Mesendoderm (in vitro differentiated cells): Measurements from ENCODE around the gene MPV17.
A peak's percentile ranks its signal among the peaks of the same experiment; 100 is the strongest.

Experiments used
- DNase-seq: peaks from one replicate; pipeline ENCODE4 v3.0.0; 2013
- H2AK5ac ChIP-seq: 2 replicates; pipeline ENCODE4 v1.6.1; 2013; ENCODE audit warnings: low read length, inconsistent platforms
- H2BK120ac ChIP-seq: 2 replicates; pipeline ENCODE4 v1.6.1; 2013; ENCODE audit warnings: low read depth, mild to moderate bottlenecking, low read length, moderate library complexity, mixed read lengths
- H2BK15ac ChIP-seq: replicated peaks from 2 replicates; pipeline ENCODE4 v1.6.1; 2013; ENCODE audit warnings: low read depth, mild to moderate bottlenecking, moderate library complexity
- H2BK5ac ChIP-seq: 2 replicates; pipeline ENCODE4 v1.6.1; 2013; ENCODE audit warnings: low read length, inconsistent platforms
- H3K18ac ChIP-seq: 2 replicates; pipeline ENCODE4 v1.6.1; 2013; ENCODE audit warnings: mild to moderate bottlenecking, low read length, mixed read lengths
- H3K23ac ChIP-seq: one replicate; pipeline ENCODE4 v1.6.1; 2013; ENCODE audit warnings: low read length
- H3K27ac ChIP-seq: 2 replicates; pipeline ENCODE4 v1.5.1; 2013; ENCODE audit warnings: low read depth, mild to moderate bottlenecking, inconsistent platforms, low read length, moderate library complexity
- H3K27me3 ChIP-seq: 2 replicates; pipeline ENCODE4 v1.6.1; 2013; ENCODE audit warnings: low read length, control low read depth, mild to moderate bottlenecking, inconsistent platforms; ENCODE audit not compliant: insufficient read depth, poor library complexity
- H3K36me3 ChIP-seq: 2 replicates; pipeline ENCODE4 v1.6.1; 2013; ENCODE audit warnings: low read length, inconsistent platforms; ENCODE audit not compliant: control insufficient read depth, insufficient read depth
- H3K4ac ChIP-seq: one replicate; pipeline ENCODE4 v1.6.1; 2013; ENCODE audit warnings: low read depth, mild to moderate bottlenecking, low read length, moderate library complexity
- H3K4me1 ChIP-seq: 2 replicates; pipeline ENCODE4 v1.6.1; 2013; ENCODE audit warnings: low read depth, low read length, inconsistent platforms; ENCODE audit not compliant: control insufficient read depth
- H3K4me2 ChIP-seq: 2 replicates; pipeline ENCODE4 v1.6.1; 2013; ENCODE audit warnings: low read length
- H3K4me3 ChIP-seq: 2 replicates; pipeline ENCODE4 v1.5.1; 2013; ENCODE audit warnings: mild to moderate bottlenecking, low read length
- H3K56ac ChIP-seq: one replicate; pipeline ENCODE4 v1.6.1; 2013; ENCODE audit warnings: low read length
- H3K79me1 ChIP-seq: 2 replicates; pipeline ENCODE4 v1.6.1; 2013; ENCODE audit warnings: low read length, inconsistent platforms
- H3K79me2 ChIP-seq: 2 replicates; pipeline ENCODE4 v1.6.1; 2013; ENCODE audit warnings: mild to moderate bottlenecking, low read length; ENCODE audit not compliant: control insufficient read depth, insufficient read depth
- H3K9ac ChIP-seq: 2 replicates; pipeline ENCODE4 v1.6.1; 2013; ENCODE audit warnings: low read length, inconsistent platforms
- H4K5ac ChIP-seq: one replicate; pipeline ENCODE4 v1.6.1; 2013; ENCODE audit warnings: low read length
- H4K8ac ChIP-seq: one replicate; pipeline ENCODE4 v1.6.1; 2013; ENCODE audit warnings: low read depth, mild to moderate bottlenecking, control low read depth, low read length, moderate library complexity
- WGBS: extraction: QIAGEN DNeasy Blood & Tissue Kit; methylation state at CpG from one replicate; pipeline ENCODE4 v1.1.7; 2013; ENCODE audit warnings: low lambda C conversion rate, missing lambda C conversion rate; ENCODE audit not compliant: insufficient coverage; ENCODE audit errors: extremely low coverage; 5-methylcytosine and 5-hydroxymethylcytosine counted together

MPV17 gene

GRCh38 chr2:27294928-27295327 lies 28.0 kb downstream of the MPV17 start:
- H4K8ac ChIP-seq, result no peak overlapping the region
- H3K4me2 ChIP-seq, result no peak overlapping the region
- no peak overlapping the region for H2BK120ac ChIP-seq
- H3K23ac ChIP-seq, result no peak overlapping the region
- H3K9ac ChIP-seq, result no peak overlapping the region
- DNase-seq, result no peak
- H3K4ac ChIP-seq, result no peak overlapping the region
- no peak overlapping the region for H3K56ac ChIP-seq
- no peak overlapping the region for H2AK5ac ChIP-seq
- H3K27ac ChIP-seq, result no peak overlapping the region
- H3K27me3 ChIP-seq, result no peaks in the 10 kb centered on the region
- H2BK15ac ChIP-seq, result no peak overlapping the region
- no peaks in the 10 kb centered on the region for H3K79me1 ChIP-seq
- H2BK5ac ChIP-seq, result no peak overlapping the region
- no peaks in the 10 kb centered on the region for H3K79me2 ChIP-seq
- no peak overlapping the region for H3K18ac ChIP-seq
- H3K36me3 ChIP-seq, result no peaks in the 10 kb centered on the region
- no peak overlapping the region for H4K5ac ChIP-seq
- WGBS, result no CpG with 5 or more reads among the region's 8 CpGs
- no peak overlapping the region for H3K4me3 ChIP-seq
- peaks cover 2% of the 10 kb centered on the region for H3K4me1 ChIP-seq

- Histone ChIP-seq H2BK120ac (no peak overlapping the region), H3K36me3 (no peaks in the 10 kb centered on the region), H2AK5ac (no peak overlapping the region), H4K8ac (no peak overlapping the region), H3K4me2 (no peak overlapping the region), H3K4me3 (no peak overlapping the region), H3K4ac (no peak overlapping the region), H2BK15ac (no peak overlapping the region), H3K9ac (no peak overlapping the region), H3K4me1 (peaks cover 2% of the 10 kb centered on the region), H4K5ac (no peak overlapping the region), H3K79me2 (no peaks in the 10 kb centered on the region), H3K56ac (no peak overlapping the region), H3K18ac (no peak overlapping the region), H3K27ac (no peak overlapping the region), H3K79me1 (no peaks in the 10 kb centered on the region), H3K27me3 (no peaks in the 10 kb centered on the region), H3K23ac (no peak overlapping the region), H2BK5ac (no peak overlapping the region)
- no CpG with 5 or more reads among the region's 6 CpGs for WGBS
- peak; percentile 78 for DNase-seq
These were observed 31.0 kb downstream of the MPV17 start for GRCh38 chr2:27291865-27292264.

GRCh38 chr2:27290549-27290948 lies 32.3 kb downstream of the MPV17 start:
- no peak overlapping the region for H2BK5ac ChIP-seq
- no peak overlapping the region for H3K56ac ChIP-seq
- H2BK15ac ChIP-seq, result no peak overlapping the region
- H2BK120ac ChIP-seq, result no peak overlapping the region
- H3K36me3 ChIP-seq, result no peaks in the 10 kb centered on the region
- H3K9ac ChIP-seq, result no peak overlapping the region
- H3K27me3 ChIP-seq, result no peaks in the 10 kb centered on the region
- no peak overlapping the region for H3K27ac ChIP-seq
- H3K79me2 ChIP-seq, result no peaks in the 10 kb centered on the region
- no CpG with 5 or more reads among the region's 5 CpGs for WGBS
- no peaks in the 10 kb centered on the region for H3K79me1 ChIP-seq
- no peak for DNase-seq
- H3K4me1 ChIP-seq, result peaks cover 2% of the 10 kb centered on the region
- H4K5ac ChIP-seq, result no peak overlapping the region
- H3K4me3 ChIP-seq, result no peak overlapping the region
- H2AK5ac ChIP-seq, result no peak overlapping the region
- no peak overlapping the region for H4K8ac ChIP-seq
- no peak overlapping the region for H3K4ac ChIP-seq
- H3K23ac ChIP-seq, result no peak overlapping the region
- no peak overlapping the region for H3K4me2 ChIP-seq
- H3K18ac ChIP-seq, result no peak overlapping the region

- Histone ChIP-seq H4K8ac (no peak overlapping the region), H2AK5ac (no peak overlapping the region), H3K27ac (no peak overlapping the region), H4K5ac (no peak overlapping the region), H2BK120ac (no peak overlapping the region), H3K56ac (no peak overlapping the region), H3K27me3 (no peaks in the 10 kb centered on the region), H3K18ac (no peak overlapping the region), H3K36me3 (no peaks in the 10 kb centered on the region), H3K79me2 (no peaks in the 10 kb centered on the region), H3K79me1 (no peaks in the 10 kb centered on the region), H3K9ac (no peak overlapping the region), H3K4me3 (no peak overlapping the region), H2BK15ac (no peak overlapping the region), H3K23ac (no peak overlapping the region), H3K4me2 (no peak overlapping the region), H2BK5ac (no peak overlapping the region), H3K4ac (no peak overlapping the region), H3K4me1 (peaks cover 2% of the 10 kb centered on the region)
- no CpG with 5 or more reads among the region's 3 CpGs for WGBS
- DNase-seq, result no peak
These were observed 34.3 kb downstream of the MPV17 start for GRCh38 chr2:27288610-27289009.

GRCh38 chr2:27285481-27285880 lies 37.4 kb downstream of the MPV17 start:
- H2AK5ac ChIP-seq, result no peak overlapping the region
- DNase-seq, result no peak
- H3K9ac ChIP-seq, result no peak overlapping the region
- no peak overlapping the region for H4K5ac ChIP-seq
- no peak overlapping the region for H2BK15ac ChIP-seq
- H3K4ac ChIP-seq, result no peak overlapping the region
- no peaks in the 10 kb centered on the region for H3K79me1 ChIP-seq
- H3K4me1 ChIP-seq, result peaks cover 11% of the 10 kb centered on the region
- no peak overlapping the region for H3K4me2 ChIP-seq
- H4K8ac ChIP-seq, result no peak overlapping the region
- H2BK5ac ChIP-seq, result no peak overlapping the region
- H3K27ac ChIP-seq, result no peak overlapping the region
- no peak overlapping the region for H3K23ac ChIP-seq
- no CpG with 5 or more reads among the region's 6 CpGs for WGBS
- no peaks in the 10 kb centered on the region for H3K27me3 ChIP-seq
- no peak overlapping the region for H3K4me3 ChIP-seq
- no peak overlapping the region for H3K56ac ChIP-seq
- H2BK120ac ChIP-seq, result no peak overlapping the region
- H3K79me2 ChIP-seq, result no peaks in the 10 kb centered on the region
- H3K36me3 ChIP-seq, result no peaks in the 10 kb centered on the region
- no peak overlapping the region for H3K18ac ChIP-seq

GRCh38 chr2:27284996-27285395 lies 37.9 kb downstream of the MPV17 start:
- no CpG with 5 or more reads among the region's 1 CpG for WGBS
- Histone ChIP-seq H3K4ac (no peak overlapping the region), H2AK5ac (no peak overlapping the region), H3K4me2 (no peak overlapping the region), H2BK120ac (no peak overlapping the region), H4K8ac (no peak overlapping the region), H3K79me2 (no peaks in the 10 kb centered on the region), H2BK15ac (no peak overlapping the region), H3K4me1 (peaks cover 11% of the 10 kb centered on the region), H4K5ac (no peak overlapping the region), H3K9ac (no peak overlapping the region), H3K79me1 (no peaks in the 10 kb centered on the region), H3K18ac (no peak overlapping the region), H3K23ac (no peak overlapping the region), H2BK5ac (no peak overlapping the region), H3K4me3 (no peak overlapping the region), H3K36me3 (no peaks in the 10 kb centered on the region), H3K56ac (no peak overlapping the region), H3K27ac (no peak overlapping the region), H3K27me3 (no peaks in the 10 kb centered on the region)
- DNase-seq, result no peak
